ENCODE measurements around the gene MVB12B.

DNA sequence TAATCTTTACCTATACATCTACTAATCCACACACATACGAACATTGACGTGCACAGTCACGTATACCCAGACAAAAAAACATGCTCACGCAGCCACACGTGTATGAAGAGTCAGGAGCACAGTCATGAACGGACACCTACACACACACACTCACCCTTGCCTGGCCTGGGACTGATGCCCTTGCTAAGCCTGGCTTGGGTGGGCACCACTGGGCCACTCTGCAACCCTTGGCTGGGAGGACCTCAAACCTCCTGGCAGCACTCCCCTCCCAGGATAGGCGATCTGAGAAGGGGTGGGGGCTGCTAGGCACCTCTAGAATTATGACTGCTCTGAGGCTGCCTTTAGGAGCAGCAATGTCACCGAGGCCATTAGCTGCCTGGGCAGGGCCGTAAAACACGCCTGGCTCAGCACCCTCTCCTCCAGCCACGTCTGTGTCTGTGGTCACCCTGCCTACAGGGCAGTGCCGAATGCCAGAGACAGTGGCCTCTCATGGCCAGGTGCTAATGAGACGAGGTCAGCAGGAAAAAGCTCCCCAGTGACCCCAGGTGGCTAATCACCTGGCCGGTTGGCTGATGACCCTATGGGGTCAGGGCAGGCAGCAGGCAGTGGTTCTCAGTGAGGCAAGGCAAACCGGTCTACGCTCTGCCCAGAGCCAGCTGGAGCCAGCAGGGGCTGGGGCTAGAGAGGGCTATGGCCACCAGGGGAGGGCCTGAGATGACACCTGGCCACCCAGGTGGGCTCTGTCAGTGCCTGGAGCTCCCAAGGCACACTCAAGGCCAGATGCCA lies 33.7 kb upstream of the MVB12B start:
- TF ChIP-seq, protein P1, sequence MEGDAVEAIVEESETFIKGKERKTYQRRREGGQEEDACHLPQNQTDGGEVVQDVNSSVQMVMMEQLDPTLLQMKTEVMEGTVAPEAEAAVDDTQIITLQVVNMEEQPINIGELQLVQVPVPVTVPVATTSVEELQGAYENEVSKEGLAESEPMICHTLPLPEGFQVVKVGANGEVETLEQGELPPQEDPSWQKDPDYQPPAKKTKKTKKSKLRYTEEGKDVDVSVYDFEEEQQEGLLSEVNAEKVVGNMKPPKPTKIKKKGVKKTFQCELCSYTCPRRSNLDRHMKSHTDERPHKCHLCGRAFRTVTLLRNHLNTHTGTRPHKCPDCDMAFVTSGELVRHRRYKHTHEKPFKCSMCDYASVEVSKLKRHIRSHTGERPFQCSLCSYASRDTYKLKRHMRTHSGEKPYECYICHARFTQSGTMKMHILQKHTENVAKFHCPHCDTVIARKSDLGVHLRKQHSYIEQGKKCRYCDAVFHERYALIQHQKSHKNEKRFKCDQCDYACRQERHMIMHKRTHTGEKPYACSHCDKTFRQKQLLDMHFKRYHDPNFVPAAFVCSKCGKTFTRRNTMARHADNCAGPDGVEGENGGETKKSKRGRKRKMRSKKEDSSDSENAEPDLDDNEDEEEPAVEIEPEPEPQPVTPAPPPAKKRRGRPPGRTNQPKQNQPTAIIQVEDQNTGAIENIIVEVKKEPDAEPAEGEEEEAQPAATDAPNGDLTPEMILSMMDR (conservative IDR thresholded peaks at IDR 0.05 in 1 of 2, IDR thresholded peaks at IDR 0.05 in 1 of 2; ENCODE audit: low read depth in 1 of 2, low read length in 2 of 2), result no peak
- no peak for TF ChIP-seq EZH2 (IDR thresholded peaks at IDR 0.05; ENCODE audit: low read length, missing control alignments)

All from fibroblast of lung (primary cell).